Measurements from ENCODE around the gene RAPGEF6.
"Not testable (repeated sequence)": the region's sequence is repeated elsewhere in the genome, so short reads cannot be mapped to it uniquely, and the experiment has no call there.

RAPGEF6 gene

GRCh38 chr5:131423056-131423455 is 212.0 kb downstream of the RAPGEF6 start:
- ATAC-seq (no peak), DNase-seq (no peak)

GRCh38 chr5:131419877-131420276 is 215.2 kb downstream of the RAPGEF6 start:
- no peak for DNase-seq
- no peak for ATAC-seq

- ATAC-seq (no peak), DNase-seq (no peak)
Observed at GRCh38 chr5:131418846-131419245, 216.2 kb downstream of the RAPGEF6 start.

- ATAC-seq = peak; percentile 43
Observed at GRCh38 chr5:131417240-131417869, 217.7 kb downstream of the RAPGEF6 start.

GRCh38 chr5:131416729-131417128 is 218.3 kb downstream of the RAPGEF6 start:
- ATAC-seq (no peak), DNase-seq (no peak)

More at GRCh38 chr5:131417240-131417869, 217.7 kb downstream of the RAPGEF6 start:
- DNase-seq = peak; percentile 87

- DNase-seq = peak; percentile 31
- ATAC-seq = peak; percentile 82
Observed at GRCh38 chr5:131413605-131414559, 221.1 kb downstream of the RAPGEF6 start.

GRCh38 chr5:131406975-131407638 is 227.9 kb downstream of the RAPGEF6 start:
- DNase-seq (no peak), ATAC-seq (no peak)

- no peak for DNase-seq
- ATAC-seq = no peak
Observed at GRCh38 chr5:131406076-131406475, 229.0 kb downstream of the RAPGEF6 start.

- ATAC-seq = no peak
- DNase-seq = no peak
Observed at GRCh38 chr5:131405674-131406073, 229.4 kb downstream of the RAPGEF6 start.

- no peak for DNase-seq
- ATAC-seq = no peak
Observed at GRCh38 chr5:131400585-131400984, 234.4 kb downstream of the RAPGEF6 start.

- ATAC-seq, DNase-seq: not testable (repeated sequence)
Observed at GRCh38 chr5:131399007-131399406, 236.0 kb downstream of the RAPGEF6 start.

GRCh38 chr5:131396630-131397273 is 238.3 kb downstream of the RAPGEF6 start:
- no peak for DNase-seq
- ATAC-seq = no peak

- ATAC-seq = peak; percentile 76
Observed at GRCh38 chr5:131396015-131396414, 239.0 kb downstream of the RAPGEF6 start.

GRCh38 chr5:131394128-131394527 is 240.9 kb downstream of the RAPGEF6 start:
- ATAC-seq (peak; percentile 91), DNase-seq (no peak)

More at GRCh38 chr5:131396015-131396414, 239.0 kb downstream of the RAPGEF6 start:
- no peak for DNase-seq

GRCh38 chr5:131393498-131393968 is 241.5 kb downstream of the RAPGEF6 start:
- ATAC-seq (no peak), DNase-seq (no peak)

- ATAC-seq = no peak
- DNase-seq = no peak
Observed at GRCh38 chr5:131392466-131393095, 242.4 kb downstream of the RAPGEF6 start.

GRCh38 chr5:131389869-131390265 is 245.2 kb downstream of the RAPGEF6 start:
- DNase-seq (no peak), ATAC-seq (no peak)

- no peak for DNase-seq
- peak; percentile 47 for ATAC-seq
Observed at GRCh38 chr5:131389096-131389868, 245.7 kb downstream of the RAPGEF6 start.

GRCh38 chr5:131387255-131387654 is 247.8 kb downstream of the RAPGEF6 start:
- ATAC-seq (no peak), DNase-seq (no peak)

GRCh38 chr5:131386779-131387178 is 248.2 kb downstream of the RAPGEF6 start:
- ATAC-seq (no peak), DNase-seq (no peak)

- ATAC-seq (no peak), DNase-seq (no peak)
Observed at GRCh38 chr5:131386124-131386523, 248.9 kb downstream of the RAPGEF6 start.

All from stimulated activated naive CD8-positive, alpha-beta T cell treated with anti-CD3 and anti-CD28 coated beads, Interleukin-15, Interleukin-2, amounts not matched to agents 100 U/mL and 50 U/mL, for 24 hours (primary cell).